ENCODE data around the gene COG3. TPM values are rescaled to one million over a fixed set of nuclear protein-coding genes. Genes with fewer than 3 reads are reported as not detected.

Gene COG3
- total RNA-seq, 2 donors from 2014 or later, result 37.7 to 76.0 TPM

DNA sequence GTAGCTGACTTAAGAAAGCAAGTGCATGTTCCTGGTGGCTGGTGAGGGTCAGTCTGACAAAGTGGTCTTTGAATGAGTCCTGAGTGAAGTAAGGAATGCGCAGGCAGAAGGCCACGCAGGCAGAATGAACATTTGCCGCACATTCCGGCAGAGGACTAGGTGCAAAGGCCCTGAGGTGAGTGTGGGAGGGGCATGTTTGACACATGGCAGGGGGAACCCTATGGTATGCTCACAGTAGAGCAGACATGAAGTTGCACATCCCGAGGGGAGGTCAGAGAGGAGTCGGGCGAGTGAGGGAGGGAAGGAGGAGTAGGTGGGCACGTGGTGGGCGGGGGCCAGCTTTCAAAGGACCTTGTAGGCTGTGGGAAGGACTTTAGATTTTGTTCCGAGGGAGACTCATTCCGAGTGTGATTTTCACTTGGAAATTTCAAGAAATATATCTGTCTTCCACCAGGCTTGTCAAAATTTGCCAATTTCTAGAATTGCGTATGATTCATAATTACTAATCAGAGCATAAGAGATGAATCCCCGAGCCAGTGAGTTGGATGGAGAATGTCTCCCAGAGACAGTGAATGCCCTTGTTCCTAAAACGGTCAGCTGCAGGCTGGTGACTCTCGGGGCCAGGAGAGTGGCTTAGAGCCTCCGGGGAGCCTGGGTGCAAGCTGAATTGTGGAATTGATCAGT is 110.5 kb downstream of the COG3 start:
- H3K27ac ChIP-seq, result no peak overlapping the region
- TF ChIP-seq, protein P1, sequence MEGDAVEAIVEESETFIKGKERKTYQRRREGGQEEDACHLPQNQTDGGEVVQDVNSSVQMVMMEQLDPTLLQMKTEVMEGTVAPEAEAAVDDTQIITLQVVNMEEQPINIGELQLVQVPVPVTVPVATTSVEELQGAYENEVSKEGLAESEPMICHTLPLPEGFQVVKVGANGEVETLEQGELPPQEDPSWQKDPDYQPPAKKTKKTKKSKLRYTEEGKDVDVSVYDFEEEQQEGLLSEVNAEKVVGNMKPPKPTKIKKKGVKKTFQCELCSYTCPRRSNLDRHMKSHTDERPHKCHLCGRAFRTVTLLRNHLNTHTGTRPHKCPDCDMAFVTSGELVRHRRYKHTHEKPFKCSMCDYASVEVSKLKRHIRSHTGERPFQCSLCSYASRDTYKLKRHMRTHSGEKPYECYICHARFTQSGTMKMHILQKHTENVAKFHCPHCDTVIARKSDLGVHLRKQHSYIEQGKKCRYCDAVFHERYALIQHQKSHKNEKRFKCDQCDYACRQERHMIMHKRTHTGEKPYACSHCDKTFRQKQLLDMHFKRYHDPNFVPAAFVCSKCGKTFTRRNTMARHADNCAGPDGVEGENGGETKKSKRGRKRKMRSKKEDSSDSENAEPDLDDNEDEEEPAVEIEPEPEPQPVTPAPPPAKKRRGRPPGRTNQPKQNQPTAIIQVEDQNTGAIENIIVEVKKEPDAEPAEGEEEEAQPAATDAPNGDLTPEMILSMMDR (IDR thresholded peaks at IDR 0.05), result no peak
- TF ChIP-seq POLR2AphosphoS5 (IDR thresholded peaks at IDR 0.05), result no peak
- no peak for TF ChIP-seq POLR2A (IDR thresholded peaks at IDR 0.05)
- 91% methylated on average over 16 of the region's 16 CpGs for WGBS
- no peak overlapping the region for H3K4me3 ChIP-seq
- H3K36me3 ChIP-seq, result no peaks in the 10 kb centered on the region
- intact Hi-C loops (cut with DNase I), result no loop called here
- no peaks in the 10 kb centered on the region for H3K27me3 ChIP-seq (replicated peaks; ENCODE audit: insufficient read depth)
- DNase-seq (ENCODE audit: low spot score), result no peak
- H3K4me1 ChIP-seq (replicated peaks), result no peaks in the 10 kb centered on the region
- H3K9me3 ChIP-seq, result no peaks in the 10 kb centered on the region

DNA sequence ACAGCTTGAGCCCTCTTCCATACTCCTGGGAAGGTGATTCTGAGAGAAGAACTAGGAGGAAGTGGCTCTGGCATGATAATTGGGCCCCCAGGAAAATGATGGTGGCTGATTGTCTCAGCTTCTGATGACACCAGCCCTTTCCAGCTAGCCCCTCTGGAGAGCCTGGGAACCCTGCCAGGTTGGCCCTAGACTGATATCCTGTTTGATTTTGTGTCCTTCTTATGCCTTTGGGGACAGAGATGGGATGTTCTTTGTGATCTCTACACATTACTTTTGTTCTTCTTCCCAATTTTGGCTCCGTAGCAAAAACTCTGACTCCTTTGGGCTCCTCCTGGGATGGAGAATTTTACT is 111.1 kb downstream of the COG3 start:
- no peak overlapping the region for H3K27ac ChIP-seq
- H3K27me3 ChIP-seq (replicated peaks; ENCODE audit: insufficient read depth), result no peaks in the 10 kb centered on the region
- WGBS, result 60% methylated on average over 1 of the region's 1 CpG
- TF ChIP-seq, protein P1 (IDR thresholded peaks at IDR 0.05), result no peak
- TF ChIP-seq POLR2A (IDR thresholded peaks at IDR 0.05), result no peak
- no peak for TF ChIP-seq POLR2AphosphoS5 (IDR thresholded peaks at IDR 0.05)
- no peaks in the 10 kb centered on the region for H3K4me1 ChIP-seq (replicated peaks)
- intact Hi-C loops (cut with DNase I), result no loop called here
- DNase-seq (ENCODE audit: low spot score), result no peak
- no peaks in the 10 kb centered on the region for H3K36me3 ChIP-seq
- H3K9me3 ChIP-seq, result no peaks in the 10 kb centered on the region
- no peak overlapping the region for H3K4me3 ChIP-seq

DNA sequence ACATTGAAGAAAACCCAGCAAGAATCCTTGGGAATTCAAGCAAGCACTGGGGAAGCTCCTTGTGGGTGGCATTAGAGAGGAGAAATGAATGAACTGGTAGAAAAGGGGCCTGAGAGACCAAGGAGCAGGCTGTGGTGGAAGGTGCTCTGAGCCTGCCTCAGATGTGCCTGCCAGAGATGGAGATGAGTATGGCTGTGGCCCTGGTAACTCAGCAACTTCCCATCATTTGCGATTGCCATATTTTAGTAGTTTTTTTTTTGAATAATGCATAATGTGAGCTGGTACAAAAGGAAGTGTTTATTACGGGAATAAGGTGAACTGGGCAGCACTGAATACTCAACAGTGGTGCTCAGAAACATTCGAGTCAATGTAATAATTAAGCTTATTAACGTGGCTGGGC is 111.7 kb downstream of the COG3 start:
- DNase-seq (ENCODE audit: low spot score), result no peak
- 95% methylated on average over 4 of the region's 4 CpGs for WGBS
- H3K4me3 ChIP-seq, result no peak overlapping the region
- H3K36me3 ChIP-seq, result no peaks in the 10 kb centered on the region
- TF ChIP-seq, protein P1 (IDR thresholded peaks at IDR 0.05), result no peak
- TF ChIP-seq POLR2A (IDR thresholded peaks at IDR 0.05) (no peak), POLR2AphosphoS5 (IDR thresholded peaks at IDR 0.05) (no peak)
- no peak overlapping the region for H3K27ac ChIP-seq
- H3K27me3 ChIP-seq (replicated peaks; ENCODE audit: insufficient read depth), result no peaks in the 10 kb centered on the region
- no peaks in the 10 kb centered on the region for H3K9me3 ChIP-seq
- intact Hi-C loops (cut with DNase I), result no loop called here
- H3K4me1 ChIP-seq (replicated peaks), result no peaks in the 10 kb centered on the region

DNA sequence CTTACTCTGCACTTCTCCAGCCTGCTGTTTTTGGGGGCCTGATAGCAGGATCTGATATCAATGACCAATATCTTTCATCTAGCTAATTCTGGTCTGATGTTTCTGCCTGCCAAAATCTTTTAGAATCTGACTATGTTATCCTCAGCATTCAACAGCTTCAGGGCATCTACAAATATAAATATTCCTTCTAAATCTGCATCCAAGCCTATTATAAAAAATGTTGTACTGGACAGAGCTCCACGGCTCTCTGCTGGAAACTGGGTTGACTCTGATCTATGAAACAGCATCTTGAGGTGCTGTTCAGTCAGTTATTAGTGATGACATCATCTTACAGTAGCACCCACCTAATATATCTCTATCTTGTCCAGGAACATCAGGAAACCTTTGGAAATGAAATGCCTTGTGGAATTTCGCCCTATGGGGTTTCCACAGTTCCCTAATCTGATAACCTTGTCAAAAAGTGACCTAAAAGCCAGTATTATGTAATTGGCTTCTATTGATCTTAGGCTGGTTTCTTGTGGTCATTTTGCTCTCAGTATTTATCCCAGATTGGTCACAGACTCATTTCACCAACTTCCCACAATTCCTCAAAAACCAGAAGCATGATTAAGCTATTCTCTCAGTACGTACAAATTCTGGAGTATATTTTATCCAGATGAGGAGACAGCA is 117.8 kb downstream of the COG3 start:
- no peak overlapping the region for H3K27ac ChIP-seq
- WGBS, result 57% methylated on average over 3 of the region's 3 CpGs
- H3K4me3 ChIP-seq, result no peak overlapping the region
- H3K36me3 ChIP-seq, result no peaks in the 10 kb centered on the region
- no peaks in the 10 kb centered on the region for H3K9me3 ChIP-seq
- TF ChIP-seq, protein P1 (IDR thresholded peaks at IDR 0.05), result no peak
- no peak for TF ChIP-seq POLR2A (IDR thresholded peaks at IDR 0.05)
- no peak for TF ChIP-seq POLR2AphosphoS5 (IDR thresholded peaks at IDR 0.05)
- no peak for DNase-seq (ENCODE audit: low spot score)
- H3K4me1 ChIP-seq (replicated peaks), result no peaks in the 10 kb centered on the region
- H3K27me3 ChIP-seq (replicated peaks; ENCODE audit: insufficient read depth), result no peaks in the 10 kb centered on the region
- intact Hi-C loops (cut with DNase I), result no loop called here

DNA sequence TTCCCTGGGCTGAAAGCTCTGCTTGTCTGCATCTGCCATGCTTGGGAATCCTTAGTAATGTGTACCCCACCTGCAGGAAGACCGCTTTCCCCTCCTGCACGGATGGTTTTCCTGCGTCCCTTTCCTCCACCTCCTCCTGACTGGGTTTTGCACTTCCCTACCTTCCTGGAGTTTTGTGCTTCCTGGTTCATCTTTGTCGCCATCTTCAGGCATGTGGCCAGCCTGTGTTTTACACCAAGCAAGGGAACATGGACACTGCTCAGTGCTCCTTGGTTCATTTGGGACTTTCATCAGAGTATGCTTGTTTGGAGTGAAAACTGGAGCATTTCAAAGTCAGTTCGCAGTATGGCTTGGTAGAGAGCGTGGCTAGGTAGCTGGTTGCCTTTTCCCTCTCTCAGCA is 120.1 kb downstream of the COG3 start:
- Histone ChIP-seq H3K36me3 (no peaks in the 10 kb centered on the region), H3K4me1 (replicated peaks) (no peaks in the 10 kb centered on the region), H3K27me3 (replicated peaks; ENCODE audit: insufficient read depth) (no peaks in the 10 kb centered on the region), H3K9me3 (no peaks in the 10 kb centered on the region), H3K4me3 (no peak overlapping the region), H3K27ac (no peak overlapping the region)
- intact Hi-C loops (cut with DNase I), result no loop called here
- TF ChIP-seq POLR2AphosphoS5 (IDR thresholded peaks at IDR 0.05), result no peak
- no peak for TF ChIP-seq POLR2A (IDR thresholded peaks at IDR 0.05)
- TF ChIP-seq, protein P1 (IDR thresholded peaks at IDR 0.05), result no peak
- no peak for DNase-seq (ENCODE audit: low spot score)
- WGBS, result 86% methylated on average over 6 of the region's 6 CpGs
